Prostate gland (tissue), 2 donors: ENCODE measurements around the gene CAPRIN1. TPM values are rescaled to one million over a fixed set of nuclear protein-coding genes. Genes with fewer than 3 reads are reported as not detected.

Experiments used
- DNase-seq: peaks from one replicate; pipeline ENCODE4 v3.0.0-alpha.2; 2019; ENCODE audit warnings: low spot score
- H3K27ac ChIP-seq, 2 donors: fragments of 200-600 bp; sonication (generic); 2 replicates each; pipeline ENCODE4 v1.5.1; 2017 to 2019
- H3K27me3 ChIP-seq: fragments of 200-600 bp; sonication (generic); replicated peaks from 2 replicates; pipeline ENCODE4 v1.5.1; 2019; ENCODE audit not compliant: insufficient read depth
- H3K36me3 ChIP-seq, 2 donors: fragments of 200-600 bp; sonication (generic); 1 replicate in 1 of 2; 2 replicates in 1 of 2; pipeline versions ENCODE4 v1.5.1 to v1.8.1; 2017 to 2019
- H3K4me1 ChIP-seq: fragments of 200-600 bp; sonication (generic); replicated peaks from 2 replicates; pipeline ENCODE4 v1.5.1; 2019
- H3K4me3 ChIP-seq, 2 donors: fragments of 200-600 bp; sonication (generic); 2 replicates each; pipeline ENCODE4 v1.5.1; 2017 to 2019
- H3K9me3 ChIP-seq: fragments of 200-600 bp; sonication (generic); 2 replicates; pipeline ENCODE4 v1.5.1; 2017
- CTCF ChIP-seq, 4 experiments: fragments of 200-600 bp in 2 of 4; fragments of 450-650 bp in 2 of 4; sonication (generic) in 2 of 4; IDR thresholded peaks; 1 replicate in 3 of 4; 2 replicates in 1 of 4; pipeline ENCODE4 v1.5.1; 2016 to 2019; ENCODE audit warnings: antibody characterized with exemption in 4 of 4, mild to moderate bottlenecking in 2 of 4, moderate library complexity in 2 of 4
- POLR2A ChIP-seq: fragments of 450-650 bp; IDR thresholded peaks from one replicate; pipeline ENCODE4 v1.6.1; 2016; ENCODE audit warnings: antibody characterized with exemption, mild to moderate bottlenecking
- POLR2AphosphoS5 ChIP-seq: sonication (generic); formaldehyde crosslinking; IDR thresholded peaks from one replicate; pipeline ENCODE4 v1.6.1; 2017; ENCODE audit warnings: antibody characterized with exemption
- WGBS: methylation state at CpG from one replicate; pipeline ENCODE4 v1.1.5; 2018; 5-methylcytosine and 5-hydroxymethylcytosine counted together
- intact Hi-C: fragments of 100-400 bp; cut with DNase I; formaldehyde crosslinking; loops from one replicate; pipeline ENCODE4 v1.14.2; 2022
- total RNA-seq, 2 donors: library from RNA; depleted of rRNA; stranded (reverse); fragments of >200 nt; gene quantifications; one replicate each; pipeline ENCODE4 v1.1.0, GENCODE V29; 2016

Gene CAPRIN1
- total RNA-seq = 100 to 1,000 TPM; 145 to 199 TPM

DNA sequence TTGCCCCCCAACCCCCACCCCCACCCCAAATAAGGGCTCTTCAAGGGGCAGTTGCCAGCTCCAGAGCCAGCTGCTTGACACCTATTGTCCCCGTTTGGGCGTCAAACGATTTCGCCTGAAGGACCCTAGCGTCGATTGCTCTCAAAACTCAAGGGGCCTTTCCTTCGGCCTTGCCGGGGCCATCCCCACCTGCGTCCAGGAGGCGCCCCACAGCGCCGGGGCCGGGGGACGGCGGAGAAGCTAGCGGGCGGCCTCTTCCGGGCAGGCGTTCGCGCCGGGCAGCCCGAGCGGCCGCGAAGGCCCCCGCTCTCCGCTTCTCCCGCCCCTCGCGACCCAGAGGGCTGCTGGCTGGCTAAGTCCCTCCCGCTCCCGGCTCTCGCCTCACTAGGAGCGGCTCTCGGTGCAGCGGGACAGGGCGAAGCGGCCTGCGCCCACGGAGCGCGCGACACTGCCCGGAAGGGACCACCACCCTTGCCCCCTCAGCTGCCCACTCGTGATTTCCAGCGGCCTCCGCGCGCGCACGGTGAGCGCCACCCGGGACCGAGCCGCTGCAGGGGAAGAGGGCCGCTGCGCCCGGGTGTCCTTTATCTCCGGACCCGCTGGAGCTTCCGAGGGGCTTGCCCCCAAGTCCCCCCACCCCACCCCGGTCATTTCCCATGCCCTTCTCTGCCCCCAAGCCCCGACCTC lies at the start of gene CAPRIN1:
Gene CAPRIN1 (plus strand): TSS at position 383 of the 687 bp plus-strand sequence. CDS start 690 bp downstream, outside the sequence.
- intact Hi-C loops = loop anchor here (1.0 to 5.0 kb wide), 2 partner anchors 54 to 306 kb away; partner anchors contain the start of genes ABTB2 and NAT10
- WGBS = 0% methylated on average over 49 of the region's 64 CpGs
- no peaks in the 10 kb centered on the region for H3K9me3 ChIP-seq
- peak within 1 kb of the TSS; percentile 94 to 97 for H3K4me3 ChIP-seq
- DNase-seq = peak; percentile 80
- H3K27ac ChIP-seq = peak within 1 kb of the TSS; percentile 97 to 98
- H3K36me3 ChIP-seq = no peaks in the 10 kb centered on the region
- peaks cover 5% of the 10 kb centered on the region for H3K4me1 ChIP-seq
- no peaks in the 10 kb centered on the region for H3K27me3 ChIP-seq
- TF ChIP-seq CTCF (IDR thresholded peaks at IDR 0.05) (peak in 1 of 4 experiments; percentile 26), POLR2A (peak; percentile 57), POLR2AphosphoS5 (peak; percentile 52)

DNA sequence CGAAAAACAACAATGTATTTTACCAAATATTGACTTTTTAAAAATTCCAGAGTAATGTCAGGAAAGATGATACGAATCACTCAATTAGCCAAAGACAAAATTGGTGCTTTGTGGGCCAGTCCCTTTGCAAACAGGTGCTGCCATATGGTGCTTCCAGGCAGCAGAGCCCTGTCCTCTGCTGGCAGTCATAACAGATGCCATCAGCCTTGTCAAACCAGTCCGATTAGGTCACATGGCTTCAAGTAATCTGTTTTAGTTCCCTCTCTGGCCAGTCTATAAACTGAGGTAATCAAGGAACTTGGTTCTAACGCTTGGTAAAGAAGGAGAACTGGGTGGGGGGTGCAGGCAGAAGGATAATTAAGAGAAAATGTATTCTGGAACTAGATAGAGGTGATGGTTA lies 49.1 kb upstream of the CAPRIN1 start:
- peak in 1 of 4 experiments; percentile 13 for TF ChIP-seq CTCF (IDR thresholded peaks at IDR 0.05)
- no peak for TF ChIP-seq POLR2A
- TF ChIP-seq POLR2AphosphoS5 = peak; percentile 95
- no peaks in the 10 kb centered on the region for H3K27me3 ChIP-seq
- no peaks in the 10 kb centered on the region for H3K4me1 ChIP-seq
- no peak overlapping the region for H3K4me3 ChIP-seq
- no peaks in the 10 kb centered on the region for H3K9me3 ChIP-seq
- DNase-seq = peak; percentile 84
- H3K36me3 ChIP-seq = no peaks in the 10 kb centered on the region
- WGBS = 51% methylated on average over 4 of the region's 4 CpGs
- intact Hi-C loops = no loop called here
- peak overlapping the region in 1 of 2 donors; percentile 31 for H3K27ac ChIP-seq

GRCh38 chr11:34004236-34004635 lies 47.3 kb upstream of the CAPRIN1 start:
- H3K4me3 ChIP-seq = no peak overlapping the region
- H3K9me3 ChIP-seq = no peaks in the 10 kb centered on the region
- no peak for DNase-seq
- TF ChIP-seq POLR2AphosphoS5 (no peak), CTCF (IDR thresholded peaks at IDR 0.05) (no peak), POLR2A (no peak)
- WGBS = 90% methylated on average over 3 of the region's 3 CpGs
- no peaks in the 10 kb centered on the region for H3K27me3 ChIP-seq
- intact Hi-C loops = no loop called here
- H3K36me3 ChIP-seq = no peaks in the 10 kb centered on the region
- no peaks in the 10 kb centered on the region for H3K4me1 ChIP-seq
- H3K27ac ChIP-seq = no peak overlapping the region

DNA sequence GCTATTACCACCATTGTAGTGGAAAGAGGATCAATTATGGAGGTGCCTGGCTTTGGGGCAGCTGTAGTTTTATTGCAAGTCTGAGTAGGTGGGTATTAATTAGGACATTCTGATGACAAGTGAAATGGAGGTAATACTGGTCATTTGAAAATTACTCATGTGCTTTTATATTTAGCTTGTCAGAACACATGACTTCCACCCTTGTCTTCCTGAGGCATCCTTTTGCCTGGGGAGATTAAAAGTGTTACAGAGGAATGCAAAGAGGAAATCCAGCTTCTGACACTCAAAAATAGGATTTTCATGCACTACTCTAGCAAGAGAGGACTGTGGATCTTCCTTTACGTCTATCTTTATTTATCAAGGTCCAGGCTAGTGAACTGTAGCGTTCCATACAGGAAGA lies 44.7 kb upstream of the CAPRIN1 start:
- intact Hi-C loops = no loop called here
- Histone ChIP-seq H3K4me3 (no peak overlapping the region), H3K9me3 (no peaks in the 10 kb centered on the region), H3K4me1 (no peaks in the 10 kb centered on the region), H3K27me3 (no peaks in the 10 kb centered on the region), H3K27ac (no peak overlapping the region), H3K36me3 (no peaks in the 10 kb centered on the region)
- no peak for DNase-seq
- TF ChIP-seq CTCF (IDR thresholded peaks at IDR 0.05) (no peak), POLR2A (no peak), POLR2AphosphoS5 (no peak)
- WGBS = 38% methylated on average over 2 of the region's 2 CpGs

DNA sequence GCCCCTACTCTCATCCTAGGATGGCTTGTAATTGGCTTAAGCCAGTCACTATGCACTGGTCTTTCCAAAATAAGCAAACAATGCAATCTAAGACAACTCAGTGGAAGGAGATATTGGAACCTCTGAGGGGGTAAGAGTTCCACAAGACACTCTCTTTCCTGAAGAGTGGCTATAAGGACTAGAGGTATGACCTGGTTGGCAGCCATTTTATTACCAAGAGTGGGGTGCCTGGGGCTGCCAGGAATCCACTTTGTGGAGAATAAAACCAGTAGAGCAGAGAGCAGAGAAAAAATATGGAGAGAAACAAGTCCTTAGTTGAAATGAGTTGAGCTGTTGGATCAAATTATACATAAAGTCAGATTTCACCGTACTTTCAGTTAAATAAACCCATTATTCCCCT lies 38.8 kb upstream of the CAPRIN1 start:
- intact Hi-C loops = no loop called here
- WGBS = 100% methylated on average over 1 of the region's 1 CpG
- no peak for TF ChIP-seq POLR2AphosphoS5
- TF ChIP-seq POLR2A = no peak
- TF ChIP-seq CTCF (IDR thresholded peaks at IDR 0.05) = no peak
- Histone ChIP-seq H3K36me3 (no peaks in the 10 kb centered on the region), H3K4me3 (no peak overlapping the region), H3K9me3 (no peaks in the 10 kb centered on the region), H3K27ac (no peak overlapping the region), H3K4me1 (no peaks in the 10 kb centered on the region), H3K27me3 (no peaks in the 10 kb centered on the region)
- DNase-seq = no peak
